HepG2 (cell line): ENCODE results near the gene SIRT7. TPM values are rescaled to one million over a fixed set of nuclear protein-coding genes. Genes with fewer than 3 reads are reported as not detected.

Experiments
- CHCHD3 ChIP-seq: sonication (generic); formaldehyde crosslinking; IDR thresholded peaks from 2 replicates; pipeline ENCODE4 v1.8.0; 2022; ENCODE audit warnings: mild to moderate bottlenecking, missing genetic modification reagents, moderate library complexity
- ETV6 ChIP-seq: sonication (generic); formaldehyde crosslinking; conservative IDR thresholded peaks from 2 replicates; pipeline ENCODE4 v1.4.0; 2020; ENCODE audit warnings: missing genetic modification reagents
- IRX3 ChIP-seq: sonication (generic); formaldehyde crosslinking; IDR thresholded peaks from 2 replicates; pipeline ENCODE4 v1.8.1; 2023; ENCODE audit warnings: mild to moderate bottlenecking, low read depth, missing genetic modification reagents, borderline replicate concordance
- KDM1A ChIP-seq: IDR thresholded peaks from 2 replicates; pipeline ENCODE4 v1.6.1; 2016; ENCODE audit warnings: missing compliant biosample characterization
- KLF6 ChIP-seq: IDR thresholded peaks from 2 replicates; pipeline ENCODE4 v1.8.0; 2016; ENCODE audit warnings: missing biosample characterization, missing genetic modification reagents
- MIER2 ChIP-seq: IDR thresholded peaks from 2 replicates; pipeline ENCODE4 v1.6.1; 2016; ENCODE audit warnings: missing biosample characterization, missing genetic modification reagents
- NFE2L1 ChIP-seq: sonication (generic); formaldehyde crosslinking; IDR thresholded peaks from 2 replicates; pipeline ENCODE4 v1.4.0; 2020; ENCODE audit warnings: missing genetic modification reagents, mild to moderate bottlenecking, borderline replicate concordance
- RXRB ChIP-seq: IDR thresholded peaks from 2 replicates; pipeline ENCODE4 v1.6.1; 2016; ENCODE audit warnings: borderline replicate concordance, missing genetic modification reagents, missing compliant biosample characterization
- SKI ChIP-seq: fragments of 450-650 bp; IDR thresholded peaks from one replicate; pipeline ENCODE4 v1.6.1; 2018; ENCODE audit warnings: mild to moderate bottlenecking; ENCODE audit not compliant: partially characterized antibody
- ZBTB38 ChIP-seq: sonication (generic); formaldehyde crosslinking; IDR thresholded peaks from 2 replicates; pipeline ENCODE4 v1.5.1; 2020; ENCODE audit warnings: mild to moderate bottlenecking, missing genetic modification reagents
- ZKSCAN5 ChIP-seq: sonication (generic); formaldehyde crosslinking; IDR thresholded peaks from 2 replicates; pipeline ENCODE4 v1.5.1; 2020; ENCODE audit warnings: mild to moderate bottlenecking, missing genetic modification reagents
- ZNF101 ChIP-seq: sonication (generic); formaldehyde crosslinking; IDR thresholded peaks from 2 replicates; pipeline ENCODE4 v1.4.0; 2020; ENCODE audit warnings: mild to moderate bottlenecking, low read depth, missing genetic modification reagents, borderline replicate concordance
- ZNF205 ChIP-seq: IDR thresholded peaks from 2 replicates; pipeline ENCODE4 v1.6.1; 2018; ENCODE audit warnings: missing biosample characterization, missing genetic modification reagents
- ZNF292 ChIP-seq: sonication (generic); formaldehyde crosslinking; IDR thresholded peaks from 2 replicates; pipeline ENCODE4 v1.8.1; 2022; ENCODE audit warnings: mild to moderate bottlenecking, low read depth, missing genetic modification reagents, borderline replicate concordance
- ZNF350 ChIP-seq: sonication (generic); formaldehyde crosslinking; IDR thresholded peaks from 2 replicates; pipeline ENCODE4 v1.4.0; 2020; ENCODE audit warnings: mild to moderate bottlenecking, low read depth, missing genetic modification reagents, borderline replicate concordance
- ZNF850 ChIP-seq: sonication (generic); formaldehyde crosslinking; conservative IDR thresholded peaks from 2 replicates; pipeline ENCODE4 v1.9.0; 2021; ENCODE audit warnings: mild to moderate bottlenecking, missing genetic modification reagents
- polyA plus RNA-seq, 8 experiments: library from polyadenylated mRNA; depleted of rRNA in 3 of 8; stranded (reverse) in 7 of 8; unstranded in 1 of 8; fragments of >200 nt; fragmentation: Illumina TruSeq in 4 of 8; extraction: Trizol in 4 of 8; gene quantifications; 2 replicates each; pipeline versions ENCODE4 v1.2.1 to v1.2.3, GENCODE V29; 2011 to 2016; ENCODE audit warnings: low read depth in 4 of 8, missing spikeins in 1 of 8, mixed read lengths in 1 of 8; ENCODE audit not compliant: insufficient read depth in 1 of 8
- total RNA-seq, 5 experiments: library from RNA; depleted of rRNA; stranded (reverse); fragments of >200 nt; fragmentation: Illumina TruSeq; extraction: Trizol; gene quantifications; 2 replicates each; pipeline ENCODE4 v1.2.3, GENCODE V29; 2016; ENCODE audit warnings: low read depth in 1 of 5
- TF ChIP-seq, protein P1 (sequence below): sonication (generic); formaldehyde crosslinking; IDR thresholded peaks from 2 replicates; pipeline ENCODE4 v1.4.0; 2020; ENCODE audit warnings: missing genetic modification reagents, borderline replicate concordance
- TF ChIP-seq, protein P2 (sequence below): sonication (generic); formaldehyde crosslinking; IDR thresholded peaks from 2 replicates; pipeline ENCODE4 v1.4.0; 2020; ENCODE audit warnings: missing genetic modification reagents, mild to moderate bottlenecking, borderline replicate concordance
- TF ChIP-seq, protein P3 (sequence below): sonication (generic); formaldehyde crosslinking; IDR thresholded peaks from 2 replicates; pipeline ENCODE4 v1.8.1; 2023; ENCODE audit warnings: missing genetic modification reagents, inconsistent platforms, borderline replicate concordance

The SIRT7 gene
- total and polyA plus RNA-seq, 2 of the 13 experiments (the other 11 are each of a cell fraction or from before 2014, with no cell fraction given): 8.3 to 24.8 TPM

DNA sequence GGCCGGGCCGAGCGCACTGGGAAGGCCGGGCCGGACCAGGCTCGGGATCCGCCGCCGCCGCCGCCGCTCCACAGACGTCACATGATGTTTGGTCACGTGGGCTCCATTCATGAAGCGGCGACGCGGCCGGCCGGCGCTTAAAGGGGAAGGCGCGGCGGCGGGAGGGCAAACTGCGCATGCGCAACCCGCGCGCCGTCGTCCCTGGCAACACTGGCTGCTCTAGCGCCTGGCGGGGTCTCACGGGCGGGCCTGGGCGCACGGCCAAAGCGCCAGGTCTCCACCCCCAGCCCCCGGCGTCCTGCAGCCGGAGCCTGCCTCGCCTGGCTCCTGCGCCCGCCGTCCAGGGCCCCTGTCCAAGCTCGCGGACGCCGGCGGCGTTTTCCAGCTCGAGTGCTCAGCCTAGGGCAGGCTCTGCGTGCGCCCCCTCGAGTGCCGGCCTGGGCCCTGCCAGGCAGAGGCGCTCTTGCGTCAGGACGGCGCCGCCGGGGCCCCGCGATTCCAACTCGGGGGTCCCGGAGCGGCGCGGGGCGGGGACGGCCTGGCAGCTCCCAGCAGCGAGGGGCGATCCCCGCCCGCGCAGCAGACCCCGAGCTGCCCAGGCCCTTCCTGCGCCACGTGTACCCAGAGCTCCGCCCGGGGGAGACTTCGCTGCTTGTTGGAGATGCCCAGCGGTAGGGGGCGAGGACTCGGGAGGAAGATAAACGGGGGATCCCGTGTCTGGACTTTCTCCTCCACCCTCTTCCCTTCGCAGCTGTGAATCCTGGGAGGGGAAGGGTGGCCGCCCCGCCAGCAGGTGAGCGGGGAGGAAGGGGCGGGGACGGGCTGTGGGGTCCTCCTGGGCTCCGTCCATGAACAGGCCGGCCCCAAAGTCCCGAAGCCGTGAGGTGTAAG is 9.9 kb upstream of the SIRT7 start, which contains the start of gene MAFG (continued):
- TF ChIP-seq, protein P1, sequence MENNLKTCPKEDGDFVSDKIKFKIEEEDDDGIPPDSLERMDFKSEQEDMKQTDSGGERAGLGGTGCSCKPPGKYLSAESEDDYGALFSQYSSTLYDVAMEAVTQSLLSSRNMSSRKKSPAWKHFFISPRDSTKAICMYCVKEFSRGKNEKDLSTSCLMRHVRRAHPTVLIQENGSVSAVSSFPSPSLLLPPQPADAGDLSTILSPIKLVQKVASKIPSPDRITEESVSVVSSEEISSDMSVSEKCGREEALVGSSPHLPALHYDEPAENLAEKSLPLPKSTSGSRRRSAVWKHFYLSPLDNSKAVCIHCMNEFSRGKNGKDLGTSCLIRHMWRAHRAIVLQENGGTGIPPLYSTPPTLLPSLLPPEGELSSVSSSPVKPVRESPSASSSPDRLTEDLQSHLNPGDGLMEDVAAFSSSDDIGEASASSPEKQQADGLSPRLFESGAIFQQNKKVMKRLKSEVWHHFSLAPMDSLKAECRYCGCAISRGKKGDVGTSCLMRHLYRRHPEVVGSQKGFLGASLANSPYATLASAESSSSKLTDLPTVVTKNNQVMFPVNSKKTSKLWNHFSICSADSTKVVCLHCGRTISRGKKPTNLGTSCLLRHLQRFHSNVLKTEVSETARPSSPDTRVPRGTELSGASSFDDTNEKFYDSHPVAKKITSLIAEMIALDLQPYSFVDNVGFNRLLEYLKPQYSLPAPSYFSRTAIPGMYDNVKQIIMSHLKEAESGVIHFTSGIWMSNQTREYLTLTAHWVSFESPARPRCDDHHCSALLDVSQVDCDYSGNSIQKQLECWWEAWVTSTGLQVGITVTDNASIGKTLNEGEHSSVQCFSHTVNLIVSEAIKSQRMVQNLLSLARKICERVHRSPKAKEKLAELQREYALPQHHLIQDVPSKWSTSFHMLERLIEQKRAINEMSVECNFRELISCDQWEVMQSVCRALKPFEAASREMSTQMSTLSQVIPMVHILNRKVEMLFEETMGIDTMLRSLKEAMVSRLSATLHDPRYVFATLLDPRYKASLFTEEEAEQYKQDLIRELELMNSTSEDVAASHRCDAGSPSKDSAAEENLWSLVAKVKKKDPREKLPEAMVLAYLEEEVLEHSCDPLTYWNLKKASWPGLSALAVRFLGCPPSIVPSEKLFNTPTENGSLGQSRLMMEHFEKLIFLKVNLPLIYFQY (CRISPR knock-in tag): 0 out of 2 replicates have a peak, but pooled peaks have one; percentile 18
- TF ChIP-seq, protein P2, sequence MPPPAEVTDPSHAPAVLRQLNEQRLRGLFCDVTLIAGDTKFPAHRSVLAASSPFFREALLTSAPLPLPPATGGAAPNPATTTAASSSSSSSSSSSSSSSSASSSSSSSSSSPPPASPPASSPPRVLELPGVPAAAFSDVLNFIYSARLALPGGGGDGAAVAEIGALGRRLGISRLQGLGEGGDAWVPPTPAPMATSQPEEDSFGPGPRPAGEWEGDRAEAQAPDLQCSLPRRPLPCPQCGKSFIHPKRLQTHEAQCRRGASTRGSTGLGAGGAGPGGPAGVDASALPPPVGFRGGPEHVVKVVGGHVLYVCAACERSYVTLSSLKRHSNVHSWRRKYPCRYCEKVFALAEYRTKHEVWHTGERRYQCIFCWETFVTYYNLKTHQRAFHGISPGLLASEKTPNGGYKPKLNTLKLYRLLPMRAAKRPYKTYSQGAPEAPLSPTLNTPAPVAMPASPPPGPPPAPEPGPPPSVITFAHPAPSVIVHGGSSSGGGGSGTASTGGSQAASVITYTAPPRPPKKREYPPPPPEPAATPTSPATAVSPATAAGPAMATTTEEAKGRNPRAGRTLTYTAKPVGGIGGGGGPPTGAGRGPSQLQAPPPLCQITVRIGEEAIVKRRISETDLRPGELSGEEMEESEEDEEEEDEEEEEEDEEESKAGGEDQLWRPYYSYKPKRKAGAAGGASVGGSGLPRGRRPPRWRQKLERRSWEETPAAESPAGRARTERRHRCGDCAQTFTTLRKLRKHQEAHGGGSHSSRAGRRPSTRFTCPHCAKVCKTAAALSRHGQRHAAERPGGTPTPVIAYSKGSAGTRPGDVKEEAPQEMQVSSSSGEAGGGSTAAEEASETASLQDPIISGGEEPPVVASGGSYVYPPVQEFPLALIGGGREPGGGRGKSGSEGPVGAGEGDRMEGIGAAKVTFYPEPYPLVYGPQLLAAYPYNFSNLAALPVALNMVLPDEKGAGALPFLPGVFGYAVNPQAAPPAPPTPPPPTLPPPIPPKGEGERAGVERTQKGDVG: no peak
- no peak for TF ChIP-seq ZNF850 (CRISPR knock-in tag)
- peak; percentile 92 for TF ChIP-seq ZBTB38 (CRISPR knock-in tag)
- 0 out of 2 replicates have a peak, but pooled peaks have one; percentile 43 for TF ChIP-seq MIER2 (CRISPR knock-in tag)
- TF ChIP-seq, protein P3, sequence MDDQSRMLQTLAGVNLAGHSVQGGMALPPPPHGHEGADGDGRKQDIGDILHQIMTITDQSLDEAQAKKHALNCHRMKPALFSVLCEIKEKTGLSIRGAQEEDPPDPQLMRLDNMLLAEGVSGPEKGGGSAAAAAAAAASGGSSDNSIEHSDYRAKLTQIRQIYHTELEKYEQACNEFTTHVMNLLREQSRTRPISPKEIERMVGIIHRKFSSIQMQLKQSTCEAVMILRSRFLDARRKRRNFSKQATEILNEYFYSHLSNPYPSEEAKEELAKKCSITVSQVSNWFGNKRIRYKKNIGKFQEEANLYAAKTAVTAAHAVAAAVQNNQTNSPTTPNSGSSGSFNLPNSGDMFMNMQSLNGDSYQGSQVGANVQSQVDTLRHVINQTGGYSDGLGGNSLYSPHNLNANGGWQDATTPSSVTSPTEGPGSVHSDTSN (CRISPR knock-in tag): peak; percentile 68; the same call in 1 of the 2 replicates
- TF ChIP-seq NFE2L1 (CRISPR knock-in tag): no peak
- 0 out of 2 replicates have a peak, but pooled peaks have one; percentile 56 for TF ChIP-seq ZNF101 (CRISPR knock-in tag)
- no peak; the same call in 1 of the 2 replicates for TF ChIP-seq RXRB (CRISPR knock-in tag)
- TF ChIP-seq ZKSCAN5 (CRISPR knock-in tag): no peak
- TF ChIP-seq CHCHD3: peak; percentile 54; the same call in 1 of the 2 replicates
- no peak for TF ChIP-seq ZNF292 (CRISPR knock-in tag)
- peak; percentile 85; the same call in 1 of the 2 replicates for TF ChIP-seq ETV6 (CRISPR knock-in tag)
- peak; percentile 83 for TF ChIP-seq SKI
- no peak for TF ChIP-seq KDM1A
- TF ChIP-seq ZNF350: no peak
- TF ChIP-seq ZNF205: no peak
- no peak; the same call in 1 of the 2 replicates for TF ChIP-seq KLF6 (CRISPR knock-in tag)
- no peak for TF ChIP-seq IRX3 (CRISPR knock-in tag)
